LNCaP clone FGC (cell line): Measurements from ENCODE around the gene SPATA16.

Experiments used
- DNase-seq: peaks from one replicate; pipeline ENCODE4 v3.0.0-alpha.2; 2011; ENCODE audit warnings: low read depth
- H3K4me3 ChIP-seq: 2 replicates; pipeline ENCODE4 v1.5.1; 2011; ENCODE audit warnings: mild to moderate bottlenecking, low read depth, low read length, control low read depth
- CTCF ChIP-seq: IDR thresholded peaks from 2 replicates; pipeline ENCODE4 v1.5.1; 2012; ENCODE audit warnings: mild to moderate bottlenecking; ENCODE audit not compliant: control insufficient read depth, insufficient read depth; ENCODE audit errors: extremely low read depth

SPATA16 gene

GRCh38 chr3:172981407-172981983, 159.5 kb downstream of the SPATA16 start:
- H3K4me3 ChIP-seq: no peak overlapping the region
- DNase-seq: no peak
- TF ChIP-seq CTCF: no peak

- no peak for DNase-seq
- H3K4me3 ChIP-seq: no peak overlapping the region
- no peak for TF ChIP-seq CTCF
Observed at GRCh38 chr3:172980849-172981248, 160.2 kb downstream of the SPATA16 start.

- no peak for TF ChIP-seq CTCF
- no peak overlapping the region for H3K4me3 ChIP-seq
- no peak for DNase-seq
Observed at GRCh38 chr3:172977696-172978095, 163.3 kb downstream of the SPATA16 start.

- no peak overlapping the region for H3K4me3 ChIP-seq
- no peak for TF ChIP-seq CTCF
- no peak for DNase-seq
Observed at GRCh38 chr3:172974969-172975368, 166.1 kb downstream of the SPATA16 start.

- H3K4me3 ChIP-seq: no peak overlapping the region
- no peak for TF ChIP-seq CTCF
- no peak for DNase-seq
Observed at GRCh38 chr3:172973799-172974198, 167.2 kb downstream of the SPATA16 start.

- H3K4me3 ChIP-seq: no peak overlapping the region
- no peak for TF ChIP-seq CTCF
- DNase-seq: no peak
Observed at GRCh38 chr3:172972717-172973116, 168.3 kb downstream of the SPATA16 start.

- TF ChIP-seq CTCF: no peak
- DNase-seq: no peak
- H3K4me3 ChIP-seq: no peak overlapping the region
Observed at GRCh38 chr3:172972067-172972466, 169.0 kb downstream of the SPATA16 start.
